PFSK-1 (cell line): ENCODE data around the gene PIK3R1.

Experiments used
- POLR2AphosphoS5 ChIP-seq: IDR thresholded peaks from 2 replicates; pipeline ENCODE4 v1.6.1; 2012; ENCODE audit warnings: low read depth, mild to moderate bottlenecking, control low read depth, low read length, moderate library complexity
- REST ChIP-seq, 2 experiments: IDR thresholded peaks; 2 replicates each; pipeline versions ENCODE4 v1.6.1 to v1.8.0; 2011 to 2012; ENCODE audit warnings: low read depth in 2 of 2, low read length in 2 of 2, control low read depth in 1 of 2, inconsistent platforms in 1 of 2, mild to moderate bottlenecking in 1 of 2, moderate library complexity in 1 of 2; ENCODE audit not compliant: insufficient read depth in 1 of 2

DNA sequence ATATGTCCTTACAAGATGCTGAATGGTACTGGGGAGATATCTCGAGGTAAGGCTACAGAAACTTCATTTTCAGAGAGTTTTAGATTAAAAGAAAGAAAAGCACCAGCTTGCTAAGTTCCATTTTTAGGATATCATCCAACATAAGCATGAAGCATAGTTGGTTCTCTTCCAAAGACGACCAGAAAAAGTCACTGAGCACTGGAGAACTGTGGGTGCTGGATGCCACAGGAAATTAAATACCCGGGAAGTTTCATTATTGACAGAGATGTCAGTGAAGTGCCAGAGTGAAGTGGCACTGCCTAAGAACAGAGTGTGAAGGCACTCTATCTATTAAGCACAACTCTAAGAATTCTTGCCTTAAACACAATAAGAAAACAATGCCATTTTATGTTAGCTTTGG is 76.8 kb downstream of the PIK3R1 start:
- no peak for TF ChIP-seq POLR2AphosphoS5
- TF ChIP-seq REST (IDR thresholded peaks at IDR 0.05; ENCODE audit: insufficient read depth in 1 of 2, low read depth in 2 of 2, low read length in 2 of 2) = no peak
